GM19324 (cell line): ENCODE data around the gene OR8H1.

Experiments used
- ATAC-seq: cut with Tn5 transposase; IDR thresholded peaks from one replicate; pipeline ENCODE4 v1.9.1; 2021; ENCODE audit warnings: mild to moderate bottlenecking, moderate library complexity; ENCODE audit not compliant: unreplicated experiment, low FRiP score

Gene OR8H1

GRCh38 chr11:56292154-56292553, at the start of gene OR8H1:
Gene OR8H1 (minus strand): TSS chr11:56292254. CDS start chr11:56291062, 1,192 bp downstream.
- ATAC-seq = no peak

GRCh38 chr11:56340289-56340688, 48.2 kb upstream of the OR8H1 start:
- no peak for ATAC-seq

GRCh38 chr11:56333156-56333555, 41.1 kb upstream of the OR8H1 start:
- no peak for ATAC-seq

- ATAC-seq = no peak
These were observed 39.9 kb upstream of the OR8H1 start for GRCh38 chr11:56331861-56332491.

- no peak for ATAC-seq
These were observed 22.8 kb upstream of the OR8H1 start, which contains the start of gene OR8K3 for GRCh38 chr11:56314844-56315243. Gene OR8K3 (plus strand): TSS chr11:56315144. CDS start chr11:56318307, 3,163 bp downstream.

GRCh38 chr11:56307836-56308235, 15.8 kb upstream of the OR8H1 start:
- no peak for ATAC-seq

- ATAC-seq = no peak
These were observed 4.8 kb upstream of the OR8H1 start for GRCh38 chr11:56296898-56297297.

- no peak for ATAC-seq
These were observed 18.2 kb downstream of the OR8H1 start, which contains the start of gene OR5T1 for GRCh38 chr11:56273854-56274253. Gene OR5T1 (plus strand): TSS chr11:56274154. CDS start chr11:56275639, 1,485 bp downstream.

GRCh38 chr11:56271092-56271491, 21.0 kb downstream of the OR8H1 start:
- ATAC-seq = no peak

GRCh38 chr11:56251954-56252353, 40.1 kb downstream of the OR8H1 start, which contains the start of gene OR5T3:
Gene OR5T3 (plus strand): TSS chr11:56252254. CDS start chr11:56252254, 0 bp downstream.
- no peak for ATAC-seq
